ENCODE results near the gene KIAA0825.

The KIAA0825 gene

DNA sequence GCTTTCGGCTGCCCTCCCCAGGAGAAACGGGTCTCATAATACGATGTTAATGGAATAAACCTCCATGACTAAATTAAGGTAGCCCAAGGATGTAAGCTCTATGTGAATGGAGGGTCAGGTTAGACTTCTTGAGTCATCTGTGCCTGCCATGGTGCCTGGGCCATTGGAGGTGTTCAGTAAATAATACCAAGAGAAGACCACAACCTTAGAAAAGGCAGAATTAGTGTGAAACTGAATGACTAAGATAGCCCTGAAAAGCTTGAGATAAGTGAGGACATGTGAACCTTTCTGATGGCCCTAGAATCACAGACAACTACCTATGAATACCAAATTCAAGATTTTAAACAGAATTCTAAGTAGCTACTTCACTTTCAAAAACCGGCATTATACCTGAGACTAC is 160.6 kb downstream of the KIAA0825 start:
- no peak for DNase-seq (ENCODE audit: low read depth)
- TF ChIP-seq, protein P1, sequence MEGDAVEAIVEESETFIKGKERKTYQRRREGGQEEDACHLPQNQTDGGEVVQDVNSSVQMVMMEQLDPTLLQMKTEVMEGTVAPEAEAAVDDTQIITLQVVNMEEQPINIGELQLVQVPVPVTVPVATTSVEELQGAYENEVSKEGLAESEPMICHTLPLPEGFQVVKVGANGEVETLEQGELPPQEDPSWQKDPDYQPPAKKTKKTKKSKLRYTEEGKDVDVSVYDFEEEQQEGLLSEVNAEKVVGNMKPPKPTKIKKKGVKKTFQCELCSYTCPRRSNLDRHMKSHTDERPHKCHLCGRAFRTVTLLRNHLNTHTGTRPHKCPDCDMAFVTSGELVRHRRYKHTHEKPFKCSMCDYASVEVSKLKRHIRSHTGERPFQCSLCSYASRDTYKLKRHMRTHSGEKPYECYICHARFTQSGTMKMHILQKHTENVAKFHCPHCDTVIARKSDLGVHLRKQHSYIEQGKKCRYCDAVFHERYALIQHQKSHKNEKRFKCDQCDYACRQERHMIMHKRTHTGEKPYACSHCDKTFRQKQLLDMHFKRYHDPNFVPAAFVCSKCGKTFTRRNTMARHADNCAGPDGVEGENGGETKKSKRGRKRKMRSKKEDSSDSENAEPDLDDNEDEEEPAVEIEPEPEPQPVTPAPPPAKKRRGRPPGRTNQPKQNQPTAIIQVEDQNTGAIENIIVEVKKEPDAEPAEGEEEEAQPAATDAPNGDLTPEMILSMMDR (IDR thresholded peaks at IDR 0.05; ENCODE audit: insufficient read depth, low read depth, low read length, missing control alignments) = no peak
- H3K4me3 ChIP-seq (ENCODE audit: low read depth, low read length) = no peak overlapping the region

DNA sequence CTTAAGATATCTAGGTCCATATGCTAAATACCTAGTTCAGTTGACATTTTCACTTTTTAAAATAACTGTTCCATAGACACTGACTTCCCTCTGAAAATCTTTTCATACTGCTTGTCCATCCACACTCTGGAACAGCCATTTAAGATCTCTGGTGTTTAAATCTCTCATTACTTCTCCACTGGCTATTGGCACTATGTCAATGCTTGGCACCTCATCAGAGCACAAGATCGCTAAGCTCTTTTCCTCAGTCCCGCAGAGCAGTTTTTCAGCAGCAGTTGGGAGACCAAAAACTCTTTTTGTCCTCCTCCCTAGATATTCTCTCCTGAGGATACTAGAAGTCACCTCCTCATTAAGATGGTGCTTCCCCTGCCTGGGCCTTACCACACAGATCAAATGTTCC is 172.7 kb downstream of the KIAA0825 start:
- TF ChIP-seq, protein P1 (IDR thresholded peaks at IDR 0.05; ENCODE audit: insufficient read depth, low read depth, low read length, missing control alignments) = no peak
- no peak overlapping the region for H3K4me3 ChIP-seq (ENCODE audit: low read depth, low read length)
- DNase-seq (ENCODE audit: low read depth) = no peak

DNA sequence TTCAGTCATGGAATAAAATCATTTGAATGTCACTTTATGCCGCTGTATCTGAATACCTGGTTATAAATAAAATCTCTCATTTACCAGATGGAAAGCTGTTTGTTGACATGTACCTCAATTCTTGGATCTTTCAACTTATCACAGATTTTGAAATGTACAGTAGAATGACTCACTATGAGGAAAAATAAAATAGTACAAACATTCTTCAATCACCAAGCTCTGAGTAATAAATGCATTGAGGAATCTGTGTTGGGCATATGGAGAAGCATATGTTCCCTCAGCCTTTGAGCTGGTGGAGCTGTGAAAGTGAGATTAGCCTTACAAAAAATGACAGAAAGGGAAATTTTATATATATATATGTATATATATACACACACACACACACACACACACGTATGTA is 175.4 kb downstream of the KIAA0825 start:
- no peak for DNase-seq (ENCODE audit: low read depth)
- no peak overlapping the region for H3K4me3 ChIP-seq (ENCODE audit: low read depth, low read length)
- TF ChIP-seq, protein P1 (IDR thresholded peaks at IDR 0.05; ENCODE audit: insufficient read depth, low read depth, low read length, missing control alignments) = no peak

DNA sequence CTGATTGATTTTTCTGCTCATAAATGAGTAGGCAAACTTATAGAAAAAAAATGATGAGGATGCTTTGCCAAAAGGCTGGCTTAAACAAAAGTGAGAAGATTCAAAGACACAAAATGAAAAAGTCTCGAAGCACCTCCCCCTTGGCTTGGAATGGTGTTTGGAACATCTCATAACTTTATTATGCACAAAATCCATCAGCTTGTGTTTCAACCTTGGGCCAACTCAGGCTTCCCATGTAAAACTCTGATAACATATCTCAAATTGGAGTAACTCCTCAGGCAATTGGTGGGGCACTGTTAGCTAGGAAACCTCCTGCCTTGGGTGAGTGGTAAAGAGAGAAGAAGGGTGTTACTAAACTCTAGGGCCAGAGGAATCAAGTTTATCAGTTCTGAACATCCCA is 176.3 kb downstream of the KIAA0825 start:
- no peak for DNase-seq (ENCODE audit: low read depth)
- TF ChIP-seq, protein P1 (IDR thresholded peaks at IDR 0.05; ENCODE audit: insufficient read depth, low read depth, low read length, missing control alignments) = no peak
- no peak overlapping the region for H3K4me3 ChIP-seq (ENCODE audit: low read depth, low read length)

DNA sequence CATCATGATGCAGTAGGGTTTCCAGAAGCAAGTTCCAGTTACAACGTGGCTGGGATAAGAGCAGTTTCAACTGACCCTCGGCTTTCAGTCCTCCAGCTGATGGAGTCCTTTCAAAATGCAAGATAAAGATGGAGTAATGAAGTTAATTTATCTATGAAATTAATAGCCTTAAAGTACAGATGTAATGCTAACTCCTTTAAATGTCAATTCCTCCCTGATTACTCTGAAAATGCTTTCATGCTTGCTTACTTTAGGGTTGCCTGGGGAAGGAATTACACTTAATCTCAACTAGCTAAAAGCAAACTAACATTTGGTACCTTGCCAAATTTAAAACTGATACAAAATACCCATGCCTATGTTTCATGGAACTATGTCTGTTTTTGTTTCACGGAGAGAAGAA is 178.4 kb downstream of the KIAA0825 start:
- TF ChIP-seq, protein P1 (IDR thresholded peaks at IDR 0.05; ENCODE audit: insufficient read depth, low read depth, low read length, missing control alignments) = no peak
- no peak overlapping the region for H3K4me3 ChIP-seq (ENCODE audit: low read depth, low read length)
- DNase-seq (ENCODE audit: low read depth) = no peak

DNA sequence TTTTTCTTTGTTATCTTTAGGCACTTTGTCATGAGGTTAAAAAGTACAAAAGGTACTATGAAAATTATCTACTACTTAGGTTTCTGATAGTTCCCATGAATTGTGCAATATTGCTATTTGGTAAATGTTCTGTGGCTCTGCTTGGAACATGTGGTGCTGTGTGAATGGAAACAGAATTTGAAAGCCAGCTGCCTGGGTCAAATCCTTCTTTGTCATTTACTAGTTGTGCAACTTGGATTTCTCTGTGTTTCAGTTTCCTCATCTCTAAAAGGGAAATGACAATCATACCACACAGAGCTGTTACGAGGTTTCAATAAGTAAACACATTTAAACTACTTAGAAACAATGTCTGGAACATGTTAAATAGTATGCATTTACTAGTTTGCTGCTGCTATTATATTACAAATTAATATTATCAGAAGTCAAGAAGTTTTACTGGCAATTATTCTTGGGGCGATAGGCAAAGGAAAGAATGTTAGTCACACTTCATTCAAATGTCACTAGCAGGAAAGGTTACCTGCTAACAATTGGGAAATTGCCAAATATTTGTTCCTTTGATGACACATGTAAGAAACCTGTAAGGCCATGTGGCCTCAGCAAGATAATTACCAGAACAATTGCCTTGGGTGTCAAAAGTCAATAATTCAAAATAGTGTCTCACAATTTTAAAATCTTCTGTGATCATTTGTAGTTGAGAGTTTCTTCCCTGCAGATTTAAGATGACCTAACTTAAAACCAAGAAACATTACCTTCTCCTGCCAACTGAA is 184.8 kb downstream of the KIAA0825 start:
- H3K4me3 ChIP-seq (ENCODE audit: low read depth, low read length) = no peak overlapping the region
- TF ChIP-seq, protein P1 (IDR thresholded peaks at IDR 0.05; ENCODE audit: insufficient read depth, low read depth, low read length, missing control alignments) = no peak
- DNase-seq (ENCODE audit: low read depth) = peak; percentile 7

DNA sequence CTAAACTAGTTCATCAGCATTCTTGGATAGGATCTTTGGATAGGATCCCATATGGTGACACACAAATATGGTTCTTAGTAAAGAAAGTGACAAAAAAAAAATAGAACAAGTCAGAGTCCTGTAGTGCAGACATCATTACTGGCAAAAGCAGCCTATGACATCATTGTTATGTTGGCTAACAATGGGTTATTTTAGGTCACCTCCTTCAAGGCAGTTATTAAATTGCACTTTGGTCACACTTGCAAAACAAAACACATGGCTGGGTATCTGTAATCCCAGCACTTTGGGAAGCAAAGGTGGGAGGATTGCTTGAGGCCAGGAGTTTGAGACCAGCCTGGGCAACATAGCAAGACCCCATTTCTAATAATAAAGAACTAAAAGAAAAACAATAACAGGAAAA is 185.9 kb downstream of the KIAA0825 start:
- no peak for DNase-seq (ENCODE audit: low read depth)
- TF ChIP-seq, protein P1 (IDR thresholded peaks at IDR 0.05; ENCODE audit: insufficient read depth, low read depth, low read length, missing control alignments) = no peak
- H3K4me3 ChIP-seq (ENCODE audit: low read depth, low read length) = no peak overlapping the region

Data from GM12865 (cell line).